ENCODE measurements around the gene ELP4. TPM values are rescaled to one million over a fixed set of nuclear protein-coding genes. Genes with fewer than 3 reads are reported as not detected.

Gene ELP4
- total RNA-seq, 4 donors from 2014 or later: 14.4 to 23.3 (median 16.8) TPM

DNA sequence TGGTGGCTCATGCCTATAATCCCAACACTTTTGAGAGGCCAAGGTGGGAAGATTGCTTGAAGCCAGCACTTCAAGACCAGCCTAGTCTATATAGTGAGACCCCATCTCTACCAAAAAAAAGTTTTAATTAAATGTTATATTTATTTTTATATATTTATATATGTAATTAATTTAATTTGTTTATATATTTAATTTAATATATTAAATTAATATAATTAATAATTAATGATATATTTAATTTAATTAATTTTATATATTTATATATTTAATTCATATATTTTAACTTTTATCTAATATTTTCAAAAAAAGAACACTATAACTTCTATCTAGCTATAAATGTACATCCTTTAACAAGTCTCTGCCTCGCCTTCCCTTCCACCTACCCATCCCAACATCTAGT lies 196.8 kb downstream of the ELP4 start:
- TF ChIP-seq, protein P1, sequence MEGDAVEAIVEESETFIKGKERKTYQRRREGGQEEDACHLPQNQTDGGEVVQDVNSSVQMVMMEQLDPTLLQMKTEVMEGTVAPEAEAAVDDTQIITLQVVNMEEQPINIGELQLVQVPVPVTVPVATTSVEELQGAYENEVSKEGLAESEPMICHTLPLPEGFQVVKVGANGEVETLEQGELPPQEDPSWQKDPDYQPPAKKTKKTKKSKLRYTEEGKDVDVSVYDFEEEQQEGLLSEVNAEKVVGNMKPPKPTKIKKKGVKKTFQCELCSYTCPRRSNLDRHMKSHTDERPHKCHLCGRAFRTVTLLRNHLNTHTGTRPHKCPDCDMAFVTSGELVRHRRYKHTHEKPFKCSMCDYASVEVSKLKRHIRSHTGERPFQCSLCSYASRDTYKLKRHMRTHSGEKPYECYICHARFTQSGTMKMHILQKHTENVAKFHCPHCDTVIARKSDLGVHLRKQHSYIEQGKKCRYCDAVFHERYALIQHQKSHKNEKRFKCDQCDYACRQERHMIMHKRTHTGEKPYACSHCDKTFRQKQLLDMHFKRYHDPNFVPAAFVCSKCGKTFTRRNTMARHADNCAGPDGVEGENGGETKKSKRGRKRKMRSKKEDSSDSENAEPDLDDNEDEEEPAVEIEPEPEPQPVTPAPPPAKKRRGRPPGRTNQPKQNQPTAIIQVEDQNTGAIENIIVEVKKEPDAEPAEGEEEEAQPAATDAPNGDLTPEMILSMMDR (IDR thresholded peaks at IDR 0.05; ENCODE audit: low read depth): no peak

DNA sequence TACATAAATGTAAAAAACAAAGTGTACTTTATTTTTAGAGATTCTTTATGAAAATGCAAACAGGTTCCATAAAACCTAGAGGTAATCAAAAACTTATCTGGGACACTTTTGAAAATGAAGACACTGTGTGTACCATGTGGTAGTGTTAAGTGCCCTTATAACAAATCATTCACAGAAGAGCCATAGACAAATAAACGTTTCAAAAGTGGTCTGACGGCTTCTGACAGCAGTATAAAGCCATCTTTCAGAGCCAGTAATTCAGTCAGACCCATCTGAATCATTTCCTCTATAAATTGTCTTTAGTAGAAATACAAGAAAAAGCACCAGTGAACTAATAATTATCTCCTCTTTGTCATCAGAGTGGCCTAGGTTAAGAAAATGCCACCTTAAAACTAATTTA lies 201.6 kb downstream of the ELP4 start:
- TF ChIP-seq, protein P1 (IDR thresholded peaks at IDR 0.05; ENCODE audit: low read depth): no peak

DNA sequence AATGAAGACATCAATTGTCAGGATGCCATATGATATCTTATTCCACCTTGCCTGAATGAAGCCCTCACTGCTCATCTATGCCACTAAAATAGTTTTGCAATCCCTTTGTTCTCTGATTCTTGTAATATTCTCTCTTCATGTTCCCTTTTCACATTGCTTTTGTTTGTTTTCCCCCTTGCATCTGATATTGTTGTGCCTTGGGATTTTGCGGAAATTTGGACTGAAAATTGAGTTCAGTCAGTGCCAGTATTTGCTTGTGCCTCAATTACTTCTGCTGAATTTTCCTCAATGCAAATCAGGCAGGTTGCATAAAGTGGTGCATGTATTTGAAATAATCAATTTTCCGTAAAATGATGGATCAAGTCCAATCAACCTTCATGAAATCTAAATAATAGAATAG lies 203.3 kb downstream of the ELP4 start:
- TF ChIP-seq, protein P1 (IDR thresholded peaks at IDR 0.05; ENCODE audit: low read depth): no peak

DNA sequence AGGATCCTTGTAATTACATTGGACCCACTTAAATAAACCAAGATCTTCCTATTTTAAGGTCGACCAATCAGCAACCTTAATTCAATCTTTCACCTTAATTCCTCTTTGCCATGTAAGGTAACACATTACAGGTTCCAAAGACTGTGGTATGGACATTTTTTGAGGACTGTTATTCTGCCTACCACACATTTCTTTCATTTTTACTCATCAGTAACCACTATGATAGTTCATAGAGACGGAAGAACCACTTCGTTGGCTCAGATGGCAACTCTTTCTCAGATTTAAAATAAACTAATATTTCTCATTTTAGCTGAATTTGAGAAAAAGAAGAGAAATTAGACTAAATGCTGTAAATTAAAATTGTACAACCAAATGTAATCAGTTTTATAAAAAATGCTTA lies 205.3 kb downstream of the ELP4 start:
- TF ChIP-seq, protein P1 (IDR thresholded peaks at IDR 0.05; ENCODE audit: low read depth): no peak

DNA sequence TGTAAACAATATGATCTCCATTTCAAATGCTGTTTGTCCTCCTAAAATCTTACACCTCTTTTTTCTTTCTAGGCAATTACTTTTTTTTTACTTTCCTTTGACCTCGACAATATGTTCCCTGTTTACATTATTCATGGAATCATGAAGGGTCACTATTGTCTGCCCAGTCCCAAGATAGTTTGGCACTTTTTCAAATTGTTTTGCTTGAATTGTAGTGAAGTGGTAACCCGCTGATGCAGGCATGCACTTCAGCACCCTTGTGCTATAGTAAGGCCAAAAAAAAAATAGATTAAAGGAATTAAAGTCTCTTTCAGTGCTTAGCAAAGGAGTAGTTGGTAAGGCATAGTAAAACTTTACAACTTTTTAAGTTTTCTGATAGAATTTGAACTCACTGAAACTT lies 210.7 kb downstream of the ELP4 start:
- TF ChIP-seq, protein P1 (IDR thresholded peaks at IDR 0.05; ENCODE audit: low read depth): no peak

DNA sequence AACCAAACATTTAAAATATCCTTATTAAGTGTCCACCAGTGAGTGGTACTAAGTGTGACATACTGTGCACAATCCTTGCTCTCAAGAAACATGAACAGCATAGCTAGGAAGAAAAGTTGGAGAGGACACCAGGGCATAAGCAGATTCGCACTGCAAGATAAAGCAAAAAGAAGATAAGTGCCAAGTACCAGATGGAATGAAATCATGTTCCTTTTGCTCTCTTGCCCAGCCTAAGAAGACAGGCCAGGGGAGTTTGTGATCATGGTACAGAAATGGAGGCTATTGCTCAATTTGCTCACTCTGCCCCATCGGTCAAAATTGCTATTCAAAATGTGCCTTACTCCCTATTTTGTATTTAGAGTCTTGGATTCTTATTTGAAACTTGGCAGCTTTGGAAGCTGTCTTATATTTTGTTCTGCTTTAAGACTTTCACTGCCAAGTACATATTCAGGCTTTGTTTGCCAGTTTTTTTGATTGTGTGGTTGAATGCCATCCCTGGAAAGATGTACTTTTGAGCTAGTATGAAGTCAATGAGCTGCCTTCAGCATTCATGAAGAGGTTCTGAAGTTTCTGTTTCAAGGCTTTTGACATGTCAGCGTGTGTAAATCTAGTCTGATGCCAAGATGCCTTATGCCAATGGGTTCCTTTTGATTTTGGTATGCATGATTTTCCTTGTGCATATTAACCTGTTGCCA lies 211.3 kb downstream of the ELP4 start:
- TF ChIP-seq, protein P1 (IDR thresholded peaks at IDR 0.05; ENCODE audit: low read depth): no peak

DNA sequence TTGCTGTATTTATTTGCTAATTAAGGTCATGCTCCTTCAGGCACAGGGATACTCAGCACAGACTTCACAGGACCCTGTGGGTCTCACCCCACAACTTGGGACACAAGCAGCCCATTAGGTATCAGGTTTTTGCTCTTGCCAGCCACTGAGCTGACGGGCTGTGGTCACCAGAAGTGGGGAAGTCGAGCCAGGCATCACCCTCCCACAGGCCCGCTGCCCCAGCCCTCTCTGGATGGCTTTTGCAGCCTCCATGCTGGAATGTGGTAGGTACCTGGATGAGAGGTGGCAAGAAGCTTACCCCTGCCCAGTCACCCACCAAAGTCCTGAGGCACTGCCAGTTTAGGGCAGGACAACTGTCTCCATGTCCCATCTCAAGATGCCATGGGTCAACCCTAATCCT lies 213.2 kb downstream of the ELP4 start:
- TF ChIP-seq, protein P1 (IDR thresholded peaks at IDR 0.05; ENCODE audit: low read depth): no peak

All from subcutaneous adipose tissue (tissue), 4 donors.